SKM-1 (cell line): Measurements from ENCODE around the gene GNG7.
A peak's percentile ranks its signal among the peaks of the same experiment; 100 is the strongest.
"Not testable (repeated sequence)": the region's sequence is repeated elsewhere in the genome, so short reads cannot be mapped to it uniquely, and the experiment has no call there.

Source experiments
- DNase-seq: peaks from one replicate; lab custom pipeline; 2025; ENCODE audit not compliant: unreplicated experiment; lab: John Stamatoyannopoulos, UW

GNG7 gene

GRCh38 chr19:2475702-2476450 is 226.6 kb downstream of the GNG7 start, which contains the start of gene GADD45B:
Gene GADD45B (plus strand): TSS chr19:2476127. CDS start chr19:2476359, 232 bp downstream.
- DNase-seq = peak; percentile 95

GRCh38 chr19:2475018-2475701 is 227.3 kb downstream of the GNG7 start:
- no peak for DNase-seq

- peak; percentile 62 for DNase-seq
Measured at GRCh38 chr19:2474232-2475017, 228.1 kb downstream of the GNG7 start.

GRCh38 chr19:2469915-2470200 is 232.6 kb downstream of the GNG7 start:
- DNase-seq = not testable (repeated sequence)

GRCh38 chr19:2469102-2469914 is 233.2 kb downstream of the GNG7 start:
- no peak for DNase-seq

- DNase-seq = no peak
Measured at GRCh38 chr19:2468596-2468995, 233.9 kb downstream of the GNG7 start.

GRCh38 chr19:2464389-2464788 is 238.1 kb downstream of the GNG7 start:
- DNase-seq = no peak

- DNase-seq = not testable (repeated sequence)
Measured at GRCh38 chr19:2463694-2464093, 238.8 kb downstream of the GNG7 start.

- no peak for DNase-seq
Measured at GRCh38 chr19:2462635-2463421, 239.7 kb downstream of the GNG7 start.

GRCh38 chr19:2461751-2462634 is 240.5 kb downstream of the GNG7 start:
- DNase-seq = no peak
